Activated CD4-positive, CD25-positive, alpha-beta regulatory T cell (primary cell): ENCODE results near the gene ANKFY1.
"Not testable (repeated sequence)": the region's sequence is repeated elsewhere in the genome, so short reads cannot be mapped to it uniquely, and the experiment has no call there.

Experiments
- DNase-seq, 4 experiments: peaks; one replicate each; lab custom pipeline; 2025; lab: John Stamatoyannopoulos, UW

The ANKFY1 gene

GRCh38 chr17:4256952-4257351 lies 6.8 kb downstream of the ANKFY1 start:
- DNase-seq, result no peak

- not testable (repeated sequence) for DNase-seq
Measured at GRCh38 chr17:4255271-4255670, 8.5 kb downstream of the ANKFY1 start.

- DNase-seq, result no peak
Measured at GRCh38 chr17:4250887-4251286, 12.9 kb downstream of the ANKFY1 start.

- DNase-seq, result no peak
Measured at GRCh38 chr17:4249452-4250029, 14.2 kb downstream of the ANKFY1 start.

GRCh38 chr17:4248504-4249277 lies 15.1 kb downstream of the ANKFY1 start:
- DNase-seq, result no peak

GRCh38 chr17:4247971-4248388 lies 15.8 kb downstream of the ANKFY1 start:
- no peak for DNase-seq

- no peak for DNase-seq
Measured at GRCh38 chr17:4247361-4247970, 16.3 kb downstream of the ANKFY1 start.

- no peak for DNase-seq
Measured at GRCh38 chr17:4246674-4247073, 17.1 kb downstream of the ANKFY1 start.

GRCh38 chr17:4241535-4241934 lies 22.2 kb downstream of the ANKFY1 start:
- no peak for DNase-seq

GRCh38 chr17:4236456-4236855 lies 27.3 kb downstream of the ANKFY1 start:
- no peak for DNase-seq

- no peak for DNase-seq
Measured at GRCh38 chr17:4235372-4236279, 28.2 kb downstream of the ANKFY1 start.

- DNase-seq, result no peak
Measured at GRCh38 chr17:4234401-4234800, 29.4 kb downstream of the ANKFY1 start.

- no peak for DNase-seq
Measured at GRCh38 chr17:4233668-4234258, 30.0 kb downstream of the ANKFY1 start.

- no peak for DNase-seq
Measured at GRCh38 chr17:4232168-4232813, 31.5 kb downstream of the ANKFY1 start.

- no peak for DNase-seq
Measured at GRCh38 chr17:4229627-4230541, 33.9 kb downstream of the ANKFY1 start.

GRCh38 chr17:4221899-4222659 lies 41.7 kb downstream of the ANKFY1 start:
- no peak for DNase-seq

- no peak for DNase-seq
Measured at GRCh38 chr17:4221163-4221562, 42.6 kb downstream of the ANKFY1 start.

- DNase-seq, result no peak
Measured at GRCh38 chr17:4220655-4221054, 43.1 kb downstream of the ANKFY1 start.

GRCh38 chr17:4219241-4219640 lies 44.5 kb downstream of the ANKFY1 start:
- no peak for DNase-seq
